Esophagus squamous epithelium (tissue), 5 donors: ENCODE data around the gene CARS2. TPM values are rescaled to one million over a fixed set of nuclear protein-coding genes. Genes with fewer than 3 reads are reported as not detected.
A peak's percentile ranks its signal among the peaks of the same experiment; 100 is the strongest.

Experiments used
- DNase-seq: peaks from one replicate; lab custom pipeline; 2025; lab: John Stamatoyannopoulos, UW
- H3K27ac ChIP-seq, 4 donors: fragments of 200-600 bp; sonication (generic); one replicate each; pipeline ENCODE4 v1.5.1; 2016 to 2019; ENCODE audit warnings: mild to moderate bottlenecking in 1 of 4
- H3K27me3 ChIP-seq, 4 donors: fragments of 200-600 bp; sonication (generic); 1 replicate in 3 of 4; 2 replicates in 1 of 4; pipeline versions ENCODE4 v1.5.1 to v1.6.0; 2017 to 2021; ENCODE audit warnings: antibody characterized with exemption in 1 of 4
- H3K36me3 ChIP-seq, 3 donors: fragments of 200-600 bp; sonication (generic); one replicate each; pipeline ENCODE4 v1.5.1; 2016 to 2019
- H3K4me1 ChIP-seq, 3 donors: fragments of 200-600 bp; sonication (generic); one replicate each; pipeline ENCODE4 v1.5.1; 2017 to 2019
- H3K4me3 ChIP-seq, 4 donors: fragments of 200-600 bp; sonication (generic); 1 replicate in 3 of 4; 2 replicates in 1 of 4; pipeline ENCODE4 v1.5.1; 2016 to 2019; ENCODE audit warnings: mild to moderate bottlenecking in 2 of 4, moderate library complexity in 1 of 4
- H3K9me3 ChIP-seq, 3 donors: fragments of 200-600 bp; sonication (generic); one replicate each; pipeline ENCODE4 v1.5.1; 2016 to 2019
- POLR2A ChIP-seq, 4 donors: fragments of 450-650 bp; IDR thresholded peaks; one replicate each; pipeline ENCODE4 v1.6.1; 2017; ENCODE audit warnings: antibody characterized with exemption in 4 of 4, mild to moderate bottlenecking in 4 of 4, moderate library complexity in 3 of 4
- WGBS, 2 donors: methylation state at CpG; one replicate each; pipeline ENCODE4 v1.1.5; 2018; 5-methylcytosine and 5-hydroxymethylcytosine counted together
- intact Hi-C: fragments of 100-400 bp; cut with DNase I; formaldehyde crosslinking; loops from one replicate; pipeline ENCODE4 v1.15.0; 2022
- total RNA-seq, 4 donors: library from RNA; depleted of rRNA; stranded (reverse); fragments of >200 nt; gene quantifications; one replicate each; pipeline ENCODE4 v1.1.0, GENCODE V29; 2016
- TF ChIP-seq, protein P1 (sequence below), 6 experiments: fragments of 450-650 bp in 4 of 6; fragments of 200-600 bp in 2 of 6; sonication (generic) in 2 of 6; IDR thresholded peaks; one replicate each; pipeline ENCODE4 v1.5.1; 2016 to 2019; ENCODE audit warnings: antibody characterized with exemption in 6 of 6, mild to moderate bottlenecking in 4 of 6, moderate library complexity in 4 of 6
- donor health status: DM: yes; HTN: yes; CAD: no.

Gene CARS2
- total RNA-seq, 4 donors from 2014 or later = 24.9 to 54.9 (median 33.5) TPM

DNA sequence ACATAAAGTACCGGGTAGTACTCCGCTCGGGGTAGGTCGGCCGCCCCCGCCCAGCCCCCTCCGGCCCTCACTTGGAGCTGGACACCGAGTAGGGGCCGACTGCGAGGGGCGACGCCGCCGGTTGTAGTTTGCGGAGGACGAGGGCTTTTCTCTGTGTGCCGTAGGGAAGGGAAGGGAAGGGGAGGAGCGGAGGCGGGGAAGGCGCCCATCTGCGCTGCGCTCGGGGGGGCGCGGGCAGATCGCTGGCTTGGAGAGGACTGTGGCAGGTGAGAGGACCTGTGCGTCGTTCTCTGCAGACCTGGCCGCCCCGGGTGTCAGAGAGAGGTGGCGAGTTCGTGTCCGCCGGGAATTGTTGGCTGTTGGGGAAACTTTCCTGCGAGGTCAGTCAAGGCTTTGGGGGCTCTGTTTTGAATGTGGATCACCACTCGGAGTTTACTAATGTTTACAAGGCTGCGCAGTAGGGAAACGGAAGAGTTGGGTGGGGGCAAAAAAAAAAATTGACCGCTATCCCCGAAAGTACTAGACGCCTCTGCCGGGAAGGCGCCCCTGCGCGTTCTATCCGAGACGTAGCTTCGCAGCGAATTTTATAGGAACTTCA is 9.0 kb upstream of the CARS2 start:
- DNase-seq = no peak
- WGBS, 2 donors = 0% methylated on average over 19 to 36 of the region's 49 CpGs
- peak overlapping the region; percentile 99 to 100 (median 99) for H3K27ac ChIP-seq
- peak overlapping the region; percentile 76 to 99 (median 95) for H3K4me3 ChIP-seq
- intact Hi-C loops = loop anchor here (10.0 kb wide), 1 partner anchor 100 kb away; the partner anchor contains the start of gene NAXD
- TF ChIP-seq, protein P1, sequence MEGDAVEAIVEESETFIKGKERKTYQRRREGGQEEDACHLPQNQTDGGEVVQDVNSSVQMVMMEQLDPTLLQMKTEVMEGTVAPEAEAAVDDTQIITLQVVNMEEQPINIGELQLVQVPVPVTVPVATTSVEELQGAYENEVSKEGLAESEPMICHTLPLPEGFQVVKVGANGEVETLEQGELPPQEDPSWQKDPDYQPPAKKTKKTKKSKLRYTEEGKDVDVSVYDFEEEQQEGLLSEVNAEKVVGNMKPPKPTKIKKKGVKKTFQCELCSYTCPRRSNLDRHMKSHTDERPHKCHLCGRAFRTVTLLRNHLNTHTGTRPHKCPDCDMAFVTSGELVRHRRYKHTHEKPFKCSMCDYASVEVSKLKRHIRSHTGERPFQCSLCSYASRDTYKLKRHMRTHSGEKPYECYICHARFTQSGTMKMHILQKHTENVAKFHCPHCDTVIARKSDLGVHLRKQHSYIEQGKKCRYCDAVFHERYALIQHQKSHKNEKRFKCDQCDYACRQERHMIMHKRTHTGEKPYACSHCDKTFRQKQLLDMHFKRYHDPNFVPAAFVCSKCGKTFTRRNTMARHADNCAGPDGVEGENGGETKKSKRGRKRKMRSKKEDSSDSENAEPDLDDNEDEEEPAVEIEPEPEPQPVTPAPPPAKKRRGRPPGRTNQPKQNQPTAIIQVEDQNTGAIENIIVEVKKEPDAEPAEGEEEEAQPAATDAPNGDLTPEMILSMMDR (IDR thresholded peaks at IDR 0.05) = peak in 1 of 6 experiments; percentile 22
- TF ChIP-seq POLR2A (IDR thresholded peaks at IDR 0.05) = peak in 3 of 4 donors; percentile 98 to 99 (median 99)
- peaks cover 0 to 10% (median 3%) of the 10 kb centered on the region in 3 donors for H3K36me3 ChIP-seq
- no peaks in the 10 kb centered on the region for H3K27me3 ChIP-seq
- H3K4me1 ChIP-seq = peaks cover 0 to 35% (median 26%) of the 10 kb centered on the region in 3 donors
- no peaks in the 10 kb centered on the region for H3K9me3 ChIP-seq

GRCh38 chr13:110713981-110714796 is 8.3 kb upstream of the CARS2 start:
- Histone ChIP-seq H3K9me3 (no peaks in the 10 kb centered on the region), H3K36me3 (peaks cover 0 to 3% (median 0%) of the 10 kb centered on the region in 3 donors), H3K4me1 (peaks cover 0 to 35% (median 26%) of the 10 kb centered on the region in 3 donors), H3K4me3 (peak overlapping the region; percentile 76 to 99 (median 95)), H3K27ac (peak overlapping the region; percentile 99 to 100 (median 99)), H3K27me3 (no peaks in the 10 kb centered on the region)
- intact Hi-C loops = loop anchor here (10.0 kb wide), 1 partner anchor 99 kb away; the partner anchor contains the start of gene NAXD
- 0% methylated on average over 4 to 21 of the region's 86 CpGs for WGBS, 2 donors
- no peak for DNase-seq
- TF ChIP-seq, protein P1 (IDR thresholded peaks at IDR 0.05) = peak in 2 of 6 experiments; percentile 4 to 8
- no peak for TF ChIP-seq POLR2A (IDR thresholded peaks at IDR 0.05)

DNA sequence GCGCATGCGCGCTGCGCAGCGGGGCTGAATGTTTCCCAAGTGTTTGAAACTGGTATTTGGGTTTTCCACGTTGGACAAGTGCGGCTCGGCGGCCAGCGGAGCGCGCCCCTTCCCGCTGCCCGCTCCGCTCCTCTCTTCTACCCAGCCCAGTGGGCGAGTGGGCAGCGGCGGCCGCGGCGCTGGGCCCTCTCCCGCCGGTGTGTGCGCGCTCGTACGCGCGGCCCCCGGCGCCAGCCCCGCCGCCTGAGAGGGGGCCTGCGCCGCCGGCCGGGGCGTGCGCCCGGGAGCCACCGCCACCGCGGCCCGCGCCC is 7.7 kb upstream of the CARS2 start, which contains the start of gene ING1:
ING1 (plus strand) TSS at position 59 of the 311 bp plus-strand sequence. CDS start 450 bp downstream, outside the sequence.
- no peak for TF ChIP-seq POLR2A (IDR thresholded peaks at IDR 0.05)
- TF ChIP-seq, protein P1 (IDR thresholded peaks at IDR 0.05) = no peak
- intact Hi-C loops = loop anchor here (10.0 kb wide), 1 partner anchor 99 kb away; the partner anchor contains the start of gene NAXD
- DNase-seq = no peak

GRCh38 chr13:110712849-110713641 is 7.1 kb upstream of the CARS2 start:
- H3K36me3 ChIP-seq = no peaks in the 10 kb centered on the region
- H3K27ac ChIP-seq = peak overlapping the region; percentile 99 to 100 (median 99)
- H3K9me3 ChIP-seq = no peaks in the 10 kb centered on the region
- H3K27me3 ChIP-seq = no peaks in the 10 kb centered on the region
- H3K4me1 ChIP-seq = peaks cover 0 to 29% (median 23%) of the 10 kb centered on the region in 3 donors
- DNase-seq = peak; percentile 98
- WGBS, 2 donors = 1% methylated on average over 21 of the region's 68 CpGs; no CpG with 5 or more reads in 1 of the 2 donors
- H3K4me3 ChIP-seq = peak overlapping the region; percentile 77 to 99 (median 95)
- intact Hi-C loops = loop anchor here (10.0 kb wide), 1 partner anchor 98 kb away; the partner anchor contains the start of gene NAXD
- TF ChIP-seq, protein P1 (IDR thresholded peaks at IDR 0.05) = peak in 1 of 6 experiments; percentile 17
- TF ChIP-seq POLR2A (IDR thresholded peaks at IDR 0.05) = peak in 3 of 4 donors; percentile 91 to 99 (median 97)

More for the DNA sequence above, 7.7 kb upstream of the CARS2 start, which contains the start of gene ING1:
- Histone ChIP-seq H3K27me3 (no peaks in the 10 kb centered on the region), H3K27ac (peak within 1 kb of the TSS; percentile 99 to 100 (median 99)), H3K36me3 (no peaks in the 10 kb centered on the region), H3K4me1 (peaks cover 0 to 35% (median 26%) of the 10 kb centered on the region in 3 donors), H3K4me3 (peak within 1 kb of the TSS; percentile 77 to 99 (median 95)), H3K9me3 (no peaks in the 10 kb centered on the region)
- 0% methylated on average over 3 of the region's 45 CpGs; no CpG with 5 or more reads in 1 of the 2 donors for WGBS, 2 donors
